Mucosa of stomach (tissue), 1 donor: ENCODE data around the gene TREH.

Source experiments
- H3K27me3 ChIP-seq: one replicate; pipeline ENCODE4 v1.7.0; 2013; ENCODE audit warnings: mild to moderate bottlenecking, low read length; ENCODE audit not compliant: control insufficient read depth, insufficient read depth
- H3K36me3 ChIP-seq: one replicate; pipeline ENCODE4 v1.7.0; 2013; ENCODE audit warnings: low read length; ENCODE audit not compliant: control insufficient read depth, insufficient read depth
- H3K4me1 ChIP-seq: one replicate; pipeline ENCODE4 v1.7.0; 2013; ENCODE audit warnings: mild to moderate bottlenecking, low read length; ENCODE audit not compliant: control insufficient read depth, insufficient read depth
- H3K4me3 ChIP-seq: one replicate; pipeline ENCODE4 v1.7.0; 2013; ENCODE audit warnings: low read length
- H3K9ac ChIP-seq: one replicate; pipeline ENCODE4 v1.7.0; 2013; ENCODE audit warnings: mild to moderate bottlenecking, low read length, moderate library complexity
- H3K9me3 ChIP-seq: one replicate; pipeline ENCODE4 v1.7.0; 2013; ENCODE audit warnings: mild to moderate bottlenecking, low read length, moderate library complexity; ENCODE audit not compliant: control insufficient read depth
- donor health status: Pancreatic carcinoma.

The TREH gene

DNA sequence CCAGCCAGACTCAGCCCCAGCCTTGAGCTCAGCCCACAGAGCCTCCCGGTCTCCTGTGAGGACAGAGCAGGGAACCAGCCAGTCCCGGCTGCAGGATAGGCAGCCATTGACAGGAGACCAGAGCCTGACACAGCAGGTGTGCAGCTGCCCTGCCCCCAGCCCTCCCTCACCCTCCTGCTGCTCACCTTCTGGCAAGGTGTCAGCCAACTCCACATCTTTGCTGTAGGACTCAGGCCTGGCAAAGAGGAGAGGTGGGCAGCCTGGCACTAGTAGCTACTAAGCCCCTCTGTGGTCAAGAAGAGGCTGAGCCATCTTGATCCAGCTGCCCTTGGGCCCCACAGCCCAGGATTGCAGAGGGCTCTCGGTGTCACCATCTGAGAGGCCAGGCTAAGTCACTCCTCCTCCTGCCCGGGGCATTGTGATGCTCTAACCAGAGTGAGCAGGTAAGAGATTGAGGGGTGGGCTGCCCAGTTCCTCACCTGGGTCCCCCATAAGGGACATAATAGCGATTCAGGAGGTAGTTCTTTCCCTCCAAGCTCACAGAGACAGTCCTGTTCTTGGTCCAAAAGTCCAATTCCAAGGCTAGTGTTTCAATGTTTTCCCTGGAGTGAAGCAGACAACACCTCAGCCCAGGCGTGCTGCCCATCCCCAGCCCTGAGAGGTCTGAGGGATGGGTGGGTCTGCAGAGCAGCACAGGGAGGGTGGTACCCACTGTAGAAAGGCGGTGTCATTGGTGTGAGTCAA lies 18.6 kb downstream of the TREH start:
- H3K4me1 ChIP-seq = peaks cover 17% of the 10 kb centered on the region
- no peak overlapping the region for H3K9ac ChIP-seq
- no peaks in the 10 kb centered on the region for H3K27me3 ChIP-seq
- no peaks in the 10 kb centered on the region for H3K36me3 ChIP-seq
- H3K9me3 ChIP-seq = no peaks in the 10 kb centered on the region
- H3K4me3 ChIP-seq = no peak overlapping the region

DNA sequence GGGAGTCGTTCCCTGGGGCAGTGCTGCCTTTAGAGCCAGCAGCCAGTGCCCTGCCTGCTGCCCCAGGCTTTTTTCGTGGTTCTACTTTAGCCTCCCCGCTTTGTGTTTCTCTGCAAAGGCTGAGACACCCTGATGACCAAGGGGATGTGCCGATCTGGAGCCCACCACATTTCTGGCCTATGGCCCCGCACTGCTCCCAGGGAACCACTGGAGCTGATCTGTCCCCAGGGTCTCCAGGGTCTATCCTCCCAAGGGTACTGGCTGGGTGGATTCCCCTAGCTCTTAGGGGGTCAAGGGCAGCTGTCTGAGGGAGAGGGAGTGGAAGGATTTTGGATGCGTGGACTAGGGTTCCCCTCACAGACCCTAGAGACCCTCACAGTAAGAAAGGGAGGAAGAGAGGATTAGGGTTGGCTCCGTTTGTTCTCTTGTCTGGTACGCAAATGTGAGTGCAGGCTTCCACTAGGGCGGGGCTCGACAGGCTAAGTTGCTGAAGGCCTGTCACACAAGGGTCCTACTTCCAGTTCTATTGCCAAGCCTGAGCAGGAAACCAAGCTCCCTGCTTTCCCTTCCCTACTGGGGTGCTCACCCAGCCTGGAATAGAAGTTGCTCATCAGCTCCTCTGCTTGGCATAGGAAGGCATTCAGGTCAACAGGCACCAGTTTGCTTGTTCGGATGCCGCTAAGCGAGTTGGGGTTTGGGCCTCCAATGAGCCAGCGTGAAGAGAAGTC lies 19.3 kb downstream of the TREH start:
- H3K4me3 ChIP-seq = no peak overlapping the region
- H3K36me3 ChIP-seq = peaks cover 5% of the 10 kb centered on the region
- peak overlapping the region; percentile 17 for H3K9ac ChIP-seq
- H3K27me3 ChIP-seq = no peaks in the 10 kb centered on the region
- H3K9me3 ChIP-seq = no peaks in the 10 kb centered on the region
- peaks cover 17% of the 10 kb centered on the region for H3K4me1 ChIP-seq

DNA sequence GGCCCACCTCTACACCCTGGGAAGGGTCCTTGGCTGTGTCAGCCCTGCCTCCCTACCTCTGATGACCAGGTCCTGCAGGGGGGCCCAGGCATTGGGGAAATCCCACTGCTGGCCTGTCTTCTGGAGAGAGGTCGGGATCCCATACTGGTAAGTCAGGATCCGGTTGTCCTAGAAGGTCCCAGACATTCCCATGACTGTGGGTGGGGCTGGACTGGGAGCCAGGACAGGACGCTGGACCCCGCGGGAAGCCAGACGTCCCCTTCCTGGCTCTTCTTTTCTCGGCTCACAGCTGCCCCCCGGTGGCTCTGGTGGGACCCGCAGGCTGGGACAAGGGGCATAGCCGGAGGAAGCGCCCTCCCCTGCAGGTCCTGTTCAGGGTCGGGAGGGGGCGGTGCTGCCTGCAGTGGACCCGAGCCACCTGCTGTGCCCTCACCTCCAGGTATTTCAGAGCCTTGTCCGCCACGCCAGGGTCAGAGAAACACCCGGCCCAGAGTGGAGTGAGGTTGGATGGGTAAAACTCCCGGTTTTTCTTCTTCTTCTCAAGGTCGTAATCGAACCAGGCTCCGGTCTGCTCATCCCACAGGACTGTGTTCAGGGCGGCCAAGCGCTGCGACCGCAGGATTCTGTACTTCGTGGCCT lies 20.0 kb downstream of the TREH start:
- peaks cover 17% of the 10 kb centered on the region for H3K4me1 ChIP-seq
- peaks cover 5% of the 10 kb centered on the region for H3K36me3 ChIP-seq
- no peaks in the 10 kb centered on the region for H3K9me3 ChIP-seq
- H3K27me3 ChIP-seq = no peaks in the 10 kb centered on the region
- H3K4me3 ChIP-seq = no peak overlapping the region
- peak overlapping the region; percentile 17 for H3K9ac ChIP-seq

DNA sequence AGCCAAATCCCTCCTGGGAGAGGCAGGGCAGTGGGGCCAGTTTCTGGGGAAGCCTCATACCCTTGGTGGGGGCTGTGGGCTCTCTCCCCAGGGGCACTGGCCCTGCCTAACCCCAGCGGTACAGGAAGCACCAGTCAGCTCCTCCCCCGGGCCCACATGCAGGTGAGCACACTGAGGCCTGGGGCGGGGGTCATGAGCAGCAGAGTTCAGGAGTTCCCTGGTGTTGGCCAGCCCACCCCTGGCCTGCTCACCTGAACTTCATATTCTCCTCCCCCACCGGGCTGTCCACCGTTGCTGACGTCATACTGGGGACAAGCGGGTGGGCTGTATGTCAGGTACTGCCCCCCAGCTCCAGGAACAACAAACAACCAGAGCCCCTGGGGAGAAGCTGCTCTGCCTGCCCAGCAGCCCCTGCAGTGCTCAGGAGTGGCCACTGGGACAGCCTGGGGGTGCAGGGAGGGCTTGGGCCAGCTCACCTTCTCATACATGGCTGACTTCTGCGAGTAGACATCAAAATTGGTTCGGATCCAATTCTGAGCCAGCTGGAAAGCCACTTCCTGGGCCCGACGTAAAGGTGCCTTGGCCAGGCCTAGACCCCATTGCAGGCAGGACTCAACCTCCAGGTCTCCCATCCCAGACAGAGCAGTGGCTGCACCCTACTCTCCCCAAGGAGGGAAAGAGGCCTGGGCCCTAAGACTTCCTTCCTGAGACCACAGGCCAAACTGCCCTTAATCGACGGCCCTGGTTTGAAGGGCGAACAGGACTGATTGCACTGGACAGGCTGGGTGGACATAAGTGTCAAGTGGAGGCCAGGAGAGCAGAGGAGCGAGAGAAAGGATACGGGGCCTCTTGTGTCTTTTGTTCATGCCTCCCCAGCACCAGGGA lies 20.8 kb downstream of the TREH start:
- H3K4me1 ChIP-seq = peaks cover 17% of the 10 kb centered on the region
- no peaks in the 10 kb centered on the region for H3K9me3 ChIP-seq
- H3K9ac ChIP-seq = no peak overlapping the region
- H3K36me3 ChIP-seq = peaks cover 5% of the 10 kb centered on the region
- H3K27me3 ChIP-seq = no peaks in the 10 kb centered on the region
- H3K4me3 ChIP-seq = no peak overlapping the region

DNA sequence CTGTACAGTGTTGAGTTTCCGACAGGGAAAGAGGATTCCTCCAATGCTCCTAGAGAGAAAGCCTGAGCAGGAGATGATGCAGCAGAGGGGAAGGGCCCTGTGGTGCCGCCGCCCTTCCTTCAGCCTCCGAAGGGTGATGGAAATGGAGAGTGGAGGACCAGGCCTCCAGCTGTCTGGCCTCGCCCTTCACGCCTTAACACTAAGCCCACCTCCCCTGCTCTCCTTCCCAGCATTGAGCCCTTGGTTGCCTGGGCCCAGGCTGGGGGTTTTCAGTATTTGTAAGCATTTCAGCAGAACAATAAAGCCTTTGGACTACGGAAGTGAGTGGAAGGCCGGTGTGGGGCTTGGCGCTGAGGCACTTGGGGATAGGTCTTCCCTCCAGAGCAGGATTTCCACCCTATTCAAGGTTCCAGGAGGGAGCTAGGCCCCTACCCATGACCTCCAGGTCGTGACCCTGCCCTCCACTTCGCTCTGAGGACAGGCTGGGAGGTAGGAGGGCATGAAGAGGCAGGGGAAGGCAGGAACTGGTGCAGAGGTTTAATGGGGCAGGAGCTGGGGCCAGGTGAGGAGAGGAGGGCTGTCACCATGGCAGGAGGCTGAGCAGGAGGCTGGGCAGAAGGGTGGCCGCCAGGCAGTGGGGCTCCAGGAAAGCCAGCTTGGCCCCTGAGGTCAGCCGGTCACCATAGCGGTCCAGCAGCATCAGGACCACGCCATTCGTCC lies 21.6 kb downstream of the TREH start:
- peaks cover 5% of the 10 kb centered on the region for H3K36me3 ChIP-seq
- H3K4me1 ChIP-seq = peaks cover 17% of the 10 kb centered on the region
- no peaks in the 10 kb centered on the region for H3K27me3 ChIP-seq
- H3K4me3 ChIP-seq = no peak overlapping the region
- H3K9ac ChIP-seq = no peak overlapping the region
- no peaks in the 10 kb centered on the region for H3K9me3 ChIP-seq

DNA sequence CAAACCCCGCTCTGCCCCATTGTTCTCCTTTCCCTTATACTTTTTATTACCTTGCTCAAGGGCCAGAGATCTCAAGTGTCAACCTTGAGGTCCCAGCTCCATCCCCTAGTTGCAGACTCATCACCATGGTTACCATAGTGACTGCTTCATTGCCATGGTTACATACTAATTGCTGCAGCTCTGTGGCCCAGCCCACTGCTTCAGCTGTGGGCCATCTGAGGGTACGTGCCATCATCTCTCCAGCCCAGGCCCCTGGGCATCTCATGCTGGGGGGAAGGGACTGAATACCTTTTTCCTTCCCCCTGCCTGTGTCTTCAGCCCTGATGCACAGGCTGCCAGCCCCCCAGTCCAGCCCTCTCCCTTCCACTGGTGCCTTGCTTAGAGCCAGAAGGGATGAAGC lies 22.2 kb downstream of the TREH start:
- no peaks in the 10 kb centered on the region for H3K9me3 ChIP-seq
- H3K27me3 ChIP-seq = no peaks in the 10 kb centered on the region
- H3K36me3 ChIP-seq = peaks cover 5% of the 10 kb centered on the region
- H3K4me3 ChIP-seq = no peak overlapping the region
- H3K9ac ChIP-seq = no peak overlapping the region
- H3K4me1 ChIP-seq = peaks cover 17% of the 10 kb centered on the region

DNA sequence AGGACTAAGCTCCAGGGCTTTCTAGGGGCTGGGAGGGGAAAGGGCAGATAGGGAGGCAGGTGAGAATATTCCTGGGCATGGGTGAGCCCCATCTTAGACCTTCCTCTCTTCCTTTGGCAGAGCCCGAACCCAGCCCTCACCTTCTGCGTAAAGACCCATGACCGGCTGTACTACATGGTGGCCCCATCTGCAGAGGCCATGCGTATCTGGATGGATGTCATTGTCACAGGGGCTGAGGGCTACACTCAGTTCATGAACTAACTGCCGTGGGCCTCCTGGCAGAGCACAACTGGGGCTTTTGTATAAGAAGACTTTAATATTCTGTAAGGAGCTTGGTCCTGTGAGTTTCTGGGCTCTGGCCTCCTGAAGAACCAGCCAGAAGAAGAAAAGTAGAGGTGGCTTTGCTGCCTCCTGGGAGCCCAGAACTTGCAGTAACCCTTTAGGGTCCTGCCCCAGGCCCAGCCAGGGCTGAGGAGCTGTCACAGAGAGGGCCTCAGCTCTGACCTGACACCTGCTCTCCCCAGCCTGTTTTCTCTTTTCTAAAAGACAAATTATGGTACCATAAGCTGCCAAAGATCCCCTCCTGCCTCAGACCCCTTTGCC lies 22.8 kb downstream of the TREH start:
- Histone ChIP-seq H3K27me3 (no peaks in the 10 kb centered on the region), H3K9me3 (no peaks in the 10 kb centered on the region), H3K4me3 (no peak overlapping the region), H3K36me3 (peaks cover 5% of the 10 kb centered on the region), H3K4me1 (peaks cover 17% of the 10 kb centered on the region), H3K9ac (no peak overlapping the region)

DNA sequence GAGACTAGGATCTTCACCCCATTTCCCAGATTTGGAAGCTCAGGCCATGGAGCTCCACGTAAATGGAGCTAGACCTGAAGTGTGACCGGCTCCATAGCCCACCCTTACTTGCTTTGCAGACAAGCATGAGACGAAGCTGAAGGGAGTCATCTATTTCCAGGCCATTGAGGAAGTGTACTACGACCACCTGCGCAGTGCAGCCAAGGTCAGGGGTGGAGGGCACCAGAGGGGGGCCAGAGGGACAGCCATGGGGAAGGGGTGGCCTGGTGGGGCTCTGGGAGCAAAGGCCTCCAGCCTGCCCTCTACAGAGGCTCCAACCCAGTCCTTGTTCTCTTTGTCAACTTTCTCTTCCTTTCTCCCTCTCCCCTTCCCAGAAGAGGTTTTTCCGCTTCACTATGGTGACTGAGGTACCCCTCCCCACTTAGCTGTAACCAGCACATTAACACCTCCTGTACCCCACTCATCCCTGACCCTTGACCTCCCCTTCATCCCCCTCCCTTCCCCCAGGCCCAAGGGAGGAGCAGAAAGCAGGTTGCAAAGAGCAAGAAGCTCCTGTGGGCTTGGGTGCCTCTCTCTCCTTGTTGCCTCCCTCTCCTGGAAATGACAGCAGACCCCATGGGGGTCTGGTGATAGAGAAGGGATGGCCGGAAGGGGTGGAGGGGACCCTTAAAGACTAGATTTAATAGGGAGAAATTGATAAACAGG lies 23.8 kb downstream of the TREH start:
- H3K27me3 ChIP-seq = no peaks in the 10 kb centered on the region
- peaks cover 10% of the 10 kb centered on the region for H3K36me3 ChIP-seq
- H3K9me3 ChIP-seq = no peaks in the 10 kb centered on the region
- no peak overlapping the region for H3K9ac ChIP-seq
- H3K4me3 ChIP-seq = no peak overlapping the region
- H3K4me1 ChIP-seq = peaks cover 17% of the 10 kb centered on the region

DNA sequence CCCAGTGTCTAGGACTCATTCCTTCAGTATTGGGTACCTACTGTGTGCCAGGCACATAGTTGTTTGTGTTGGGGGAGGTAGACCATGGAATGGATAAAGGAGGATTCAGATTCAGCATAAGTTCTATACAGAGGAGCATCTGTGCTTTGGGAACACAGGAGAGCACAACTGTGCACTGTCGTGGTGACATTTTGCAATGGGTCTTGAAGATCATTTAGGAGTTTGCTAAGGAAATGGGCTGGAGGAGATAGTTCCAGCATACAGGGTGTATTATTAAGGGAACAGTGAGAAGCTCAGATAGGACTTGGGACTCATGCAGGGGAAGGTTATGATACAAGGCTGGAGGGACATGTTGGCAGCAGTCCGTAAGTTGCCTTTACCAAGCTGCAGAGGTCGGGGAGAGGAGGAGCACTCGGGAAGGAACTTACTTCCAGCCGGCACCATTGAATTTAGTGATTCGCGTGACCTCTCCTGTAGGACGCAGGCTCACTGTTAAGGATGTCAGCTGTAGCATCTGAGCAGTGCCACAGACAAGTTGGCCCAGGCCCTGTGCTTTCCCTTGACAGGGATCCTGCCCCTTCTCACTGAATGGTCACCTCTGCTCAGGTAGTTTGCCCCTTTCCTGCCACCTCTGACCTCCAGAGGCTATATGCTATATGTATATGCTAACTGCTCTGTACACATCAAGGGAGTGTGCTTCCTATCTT lies 25.6 kb downstream of the TREH start:
- Histone ChIP-seq H3K9me3 (no peaks in the 10 kb centered on the region), H3K27me3 (no peaks in the 10 kb centered on the region), H3K4me3 (no peak overlapping the region), H3K9ac (no peak overlapping the region), H3K4me1 (peaks cover 6% of the 10 kb centered on the region), H3K36me3 (peaks cover 12% of the 10 kb centered on the region)

DNA sequence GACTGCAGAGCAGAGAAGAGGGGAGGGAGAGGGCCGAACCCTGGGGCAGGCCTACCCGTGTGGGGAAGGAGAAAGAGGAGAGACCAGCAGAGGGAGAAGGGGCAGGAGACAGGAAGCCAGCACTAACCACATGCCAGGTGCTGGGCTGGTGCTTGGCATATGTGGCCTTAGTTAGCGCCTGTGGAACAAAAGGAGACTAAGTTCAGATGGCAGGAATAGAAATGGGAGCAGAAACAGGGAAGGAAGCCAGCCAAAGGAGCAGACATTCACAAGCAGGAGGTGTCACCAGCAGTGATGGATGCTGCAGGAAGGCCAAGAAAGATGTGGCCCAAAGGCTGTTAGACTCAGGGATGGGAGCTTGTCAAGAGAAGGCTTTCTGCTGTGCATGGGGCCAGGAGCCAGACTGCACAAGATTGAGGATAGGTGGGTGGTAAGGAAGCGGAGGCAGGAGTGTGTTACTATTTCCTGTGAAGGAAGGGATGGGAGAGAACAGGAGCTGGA lies 26.7 kb downstream of the TREH start:
- H3K9ac ChIP-seq = no peak overlapping the region
- no peaks in the 10 kb centered on the region for H3K27me3 ChIP-seq
- peaks cover 4% of the 10 kb centered on the region for H3K4me1 ChIP-seq
- no peaks in the 10 kb centered on the region for H3K9me3 ChIP-seq
- H3K36me3 ChIP-seq = peaks cover 12% of the 10 kb centered on the region
- H3K4me3 ChIP-seq = no peak overlapping the region
